ENCODE data around the gene DHRSX.
"Not testable (repeated sequence)": the region's sequence is repeated elsewhere in the genome, so short reads cannot be mapped to it uniquely, and the experiment has no call there.

The DHRSX gene

DNA sequence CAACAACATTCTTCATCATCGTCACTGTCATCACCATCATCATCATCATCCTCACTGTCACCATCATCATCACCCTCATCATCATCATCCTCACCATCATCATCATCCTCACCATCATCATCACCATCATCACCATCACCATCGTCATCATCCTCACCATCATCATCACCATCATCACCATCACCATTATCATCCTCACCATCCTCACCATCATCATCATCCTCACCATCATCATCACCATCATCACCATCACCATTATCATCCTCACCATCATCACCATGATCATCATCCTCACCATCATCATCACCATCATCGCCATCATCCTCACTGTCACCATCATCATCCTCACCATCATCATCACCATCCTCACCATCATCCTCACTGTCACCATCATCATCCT, 18.9 kb upstream of the DHRSX start:
- DNase-seq = not testable (repeated sequence)

DNA sequence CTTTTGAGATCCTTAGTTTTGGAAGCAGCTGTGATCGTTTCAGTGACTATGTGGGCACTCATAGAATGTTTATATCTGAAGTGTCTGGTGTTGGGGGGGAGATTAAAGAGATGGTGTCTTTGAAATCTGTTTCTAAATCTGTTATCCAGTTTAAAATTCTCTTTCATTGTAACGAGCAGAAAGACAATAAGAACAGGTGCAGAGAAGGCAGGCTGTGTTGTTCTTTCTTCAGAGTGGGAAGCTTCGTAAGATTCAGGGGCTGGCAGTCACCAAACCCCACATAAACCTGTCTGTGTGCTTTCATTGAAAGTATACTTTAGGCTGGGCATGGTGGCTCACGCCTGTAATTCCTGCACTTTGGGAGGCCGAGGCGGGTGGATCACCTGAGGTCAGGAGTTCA, 16.3 kb upstream of the DHRSX start:
- DNase-seq = no peak

DNA sequence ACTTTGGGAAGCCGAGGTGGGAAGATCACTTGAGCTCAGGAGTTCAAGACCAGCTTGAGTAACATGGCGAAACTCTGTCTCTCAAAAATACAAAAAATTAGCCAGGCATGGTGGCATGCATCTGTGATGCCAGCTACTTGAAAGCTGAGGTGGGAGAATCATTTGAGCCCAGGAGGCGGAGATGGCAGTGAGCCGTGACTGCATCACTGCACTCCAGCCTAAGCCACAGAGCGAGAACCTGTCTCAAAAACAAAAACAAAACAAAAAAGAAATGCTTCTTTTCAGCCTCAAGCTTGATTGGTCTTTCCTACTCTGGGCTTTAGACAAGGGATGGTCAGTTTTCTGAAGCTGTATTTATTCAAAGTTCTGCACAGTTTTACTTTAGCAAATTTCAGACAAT, 15.8 kb upstream of the DHRSX start:
- no peak for DNase-seq

DNA sequence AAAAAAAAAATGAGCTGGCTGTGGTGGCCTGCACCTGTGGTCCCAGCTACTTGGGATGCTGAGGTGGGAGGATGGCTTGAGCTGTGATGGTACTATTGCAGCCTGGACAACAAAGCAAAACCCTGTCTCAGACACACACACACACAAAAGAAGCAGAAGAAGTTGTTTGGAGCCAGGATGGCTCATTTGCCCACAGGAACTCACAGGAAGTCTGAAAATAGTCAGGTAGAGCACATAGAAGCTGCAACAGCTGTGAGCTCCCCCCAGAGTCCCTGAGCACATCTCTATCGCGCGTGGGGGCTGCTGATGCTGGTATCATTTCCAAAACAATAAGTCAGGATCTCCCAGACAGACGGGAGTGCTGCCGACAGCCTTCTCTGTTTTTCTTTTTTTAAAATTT, 13.4 kb upstream of the DHRSX start:
- DNase-seq = no peak

DNA sequence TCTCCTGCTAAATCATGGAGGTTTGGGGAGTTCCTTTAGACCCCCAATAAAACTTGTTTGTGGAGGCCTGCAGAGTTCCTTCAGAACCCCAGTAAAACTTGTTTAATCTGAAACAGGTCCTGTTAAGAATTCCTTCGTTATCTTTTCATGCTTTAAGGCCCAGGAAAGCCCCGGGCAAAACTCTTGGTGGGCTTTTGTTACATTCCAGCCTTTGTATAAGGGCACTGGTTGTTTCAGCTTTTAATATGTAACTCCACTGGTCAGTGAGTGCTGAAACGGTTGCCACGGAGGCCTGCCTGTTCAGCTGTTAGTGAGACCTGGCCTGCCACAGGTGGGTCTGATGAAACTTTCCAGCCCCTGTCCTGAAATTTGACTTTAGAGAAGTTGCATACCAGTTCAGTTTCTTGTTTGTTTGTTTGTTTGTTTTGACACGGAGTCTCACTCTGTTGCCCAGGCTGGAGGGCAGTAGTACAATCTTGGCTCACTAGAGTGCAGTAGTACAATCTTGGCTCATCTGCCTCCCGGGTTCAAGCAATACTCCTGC, 12.4 kb upstream of the DHRSX start:
- no peak for DNase-seq

DNA sequence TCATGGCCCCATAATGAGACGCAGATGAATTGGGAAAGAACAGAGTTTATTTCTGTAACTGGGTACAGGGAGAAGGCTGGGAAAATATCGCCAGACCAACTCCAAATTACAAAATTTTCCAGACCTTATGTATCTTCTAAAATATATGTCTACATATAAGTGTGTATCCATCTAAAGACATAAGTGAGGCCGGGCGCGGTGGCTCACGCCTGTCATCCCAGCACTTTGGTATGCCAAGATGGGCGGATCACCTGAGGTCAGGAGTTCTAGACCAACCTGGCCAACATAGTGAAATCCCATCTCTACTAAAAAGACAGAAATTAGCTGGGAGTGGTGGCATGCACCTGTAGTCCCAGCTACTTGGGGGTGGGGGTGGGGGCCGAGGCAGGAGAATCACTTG, 11.7 kb upstream of the DHRSX start:
- no peak for DNase-seq

DNA sequence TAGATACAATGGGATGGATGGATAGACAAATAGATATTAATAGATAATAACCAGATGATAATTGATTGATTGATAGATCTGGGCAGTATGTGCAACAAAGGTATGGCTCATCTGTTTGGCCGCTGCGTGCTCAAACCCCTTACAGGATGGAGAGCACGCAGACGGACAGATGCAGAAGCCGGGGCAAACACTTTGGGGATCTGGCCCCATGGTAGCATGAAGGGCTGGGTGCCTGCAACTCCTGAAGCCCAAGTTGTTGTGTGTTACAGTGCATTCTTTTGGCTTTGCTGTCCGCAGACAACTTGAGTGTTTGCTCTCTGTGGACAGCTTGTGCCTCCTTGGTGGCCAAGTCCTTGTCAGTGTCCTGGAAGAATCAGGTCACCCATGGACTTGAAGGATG, 10.6 kb upstream of the DHRSX start:
- no peak for DNase-seq

DNA sequence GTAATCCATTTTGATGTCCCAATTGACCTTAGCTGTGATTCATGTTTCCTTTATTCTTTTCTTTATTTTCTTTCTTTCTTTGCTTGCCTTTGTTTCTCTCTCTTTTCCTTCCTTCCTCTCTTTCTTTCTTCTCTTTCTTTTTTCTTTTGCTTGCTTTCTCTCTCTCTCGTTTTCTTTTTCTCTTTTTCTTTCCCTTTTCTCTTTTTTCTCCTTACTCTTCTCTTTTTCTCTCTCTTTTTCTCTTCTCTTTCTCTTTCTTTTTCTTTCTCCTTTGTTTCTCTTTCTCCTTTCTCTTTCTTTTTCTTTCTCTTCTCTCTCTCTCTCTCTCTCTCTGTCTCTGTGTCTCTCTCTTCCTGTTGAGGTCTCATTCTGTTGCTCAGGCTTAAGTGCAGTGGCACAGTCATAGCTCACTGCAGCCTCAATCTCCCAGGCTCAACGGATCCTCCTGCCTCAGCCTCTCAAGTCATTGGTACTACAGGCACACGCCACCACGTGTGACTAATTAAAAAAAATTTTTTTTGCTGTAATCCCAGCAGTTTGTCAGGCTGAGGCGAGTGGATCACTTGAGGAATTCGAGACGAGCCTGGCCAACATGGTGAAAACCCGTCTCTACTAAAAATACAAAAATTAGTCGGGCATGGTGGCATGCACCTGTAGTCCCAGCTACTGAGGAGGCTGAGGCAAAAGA, 8.0 kb upstream of the DHRSX start:
- no peak for DNase-seq

DNA sequence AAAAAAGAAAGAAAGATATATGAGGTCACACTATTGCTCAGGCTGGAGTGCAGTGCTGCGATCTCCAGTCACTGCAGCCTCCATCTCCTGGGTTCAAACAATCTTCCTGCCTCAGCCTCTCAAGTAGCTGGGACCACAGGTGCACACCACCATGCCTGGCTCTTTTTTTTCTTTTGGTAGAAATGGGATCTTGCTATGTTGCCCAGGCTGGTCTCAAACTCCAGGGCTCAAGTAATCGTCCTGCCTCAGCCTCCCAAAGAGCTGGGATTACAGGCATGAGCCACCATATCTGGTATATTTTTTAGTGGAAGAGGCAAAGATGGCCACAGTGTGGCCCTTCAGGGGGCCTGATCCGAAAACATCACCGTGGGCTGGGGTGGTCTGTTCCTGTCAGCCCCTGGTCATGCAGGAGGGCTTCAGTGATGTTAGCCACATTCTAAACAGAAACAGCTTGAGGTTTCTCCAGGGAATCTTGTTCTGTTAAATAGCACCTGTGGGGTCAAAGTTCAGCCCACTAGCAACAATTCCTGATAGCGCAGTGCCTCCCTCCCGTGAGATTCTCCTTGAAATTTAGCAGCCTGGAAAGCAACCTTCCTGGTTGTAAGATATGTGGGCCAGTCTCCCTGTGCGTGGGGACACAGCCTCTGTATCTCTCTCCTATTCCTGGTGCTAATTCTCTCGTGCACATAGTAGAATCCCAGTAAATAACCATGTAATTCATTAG, 7.3 kb upstream of the DHRSX start:
- DNase-seq = no peak

DNA sequence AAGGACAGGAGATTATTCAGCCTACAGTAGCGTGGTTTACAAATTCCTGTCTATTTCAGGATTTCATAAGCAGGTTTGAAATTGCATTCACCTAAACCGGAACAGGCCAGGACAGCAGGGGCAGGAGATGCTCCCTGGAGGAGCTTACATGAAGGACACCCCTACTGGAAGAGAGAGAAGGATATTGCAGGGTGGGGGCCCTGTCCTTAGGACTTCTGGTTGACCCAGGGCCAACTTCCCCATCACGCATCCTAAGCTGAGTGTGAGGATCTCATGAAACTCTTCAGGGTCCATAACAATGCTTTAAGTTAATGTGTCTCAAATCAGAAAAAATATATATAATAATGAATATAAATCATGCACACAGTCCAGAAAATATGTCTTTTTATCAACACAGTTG, 6.4 kb upstream of the DHRSX start:
- DNase-seq = no peak

DNA sequence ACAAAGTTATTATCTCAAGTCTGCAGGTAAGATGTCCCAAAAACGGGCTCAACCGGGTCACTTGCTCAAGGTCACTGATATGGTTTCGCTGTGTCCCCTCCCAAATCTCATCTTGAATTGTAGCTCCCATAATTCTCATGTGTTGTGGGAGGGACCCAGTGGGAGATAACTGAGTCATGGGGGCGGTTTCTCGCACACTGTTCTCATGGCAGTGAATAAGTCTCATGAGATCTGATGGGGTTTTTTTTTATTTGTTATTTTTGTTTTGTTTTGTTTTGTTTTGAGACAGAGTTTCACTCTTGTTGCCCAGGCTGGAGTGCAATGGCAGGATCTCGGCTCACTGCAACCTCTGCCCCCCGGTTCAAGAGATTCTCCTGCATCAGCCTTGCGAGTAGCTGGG, 4.6 kb upstream of the DHRSX start:
- not testable (repeated sequence) for DNase-seq

DNA sequence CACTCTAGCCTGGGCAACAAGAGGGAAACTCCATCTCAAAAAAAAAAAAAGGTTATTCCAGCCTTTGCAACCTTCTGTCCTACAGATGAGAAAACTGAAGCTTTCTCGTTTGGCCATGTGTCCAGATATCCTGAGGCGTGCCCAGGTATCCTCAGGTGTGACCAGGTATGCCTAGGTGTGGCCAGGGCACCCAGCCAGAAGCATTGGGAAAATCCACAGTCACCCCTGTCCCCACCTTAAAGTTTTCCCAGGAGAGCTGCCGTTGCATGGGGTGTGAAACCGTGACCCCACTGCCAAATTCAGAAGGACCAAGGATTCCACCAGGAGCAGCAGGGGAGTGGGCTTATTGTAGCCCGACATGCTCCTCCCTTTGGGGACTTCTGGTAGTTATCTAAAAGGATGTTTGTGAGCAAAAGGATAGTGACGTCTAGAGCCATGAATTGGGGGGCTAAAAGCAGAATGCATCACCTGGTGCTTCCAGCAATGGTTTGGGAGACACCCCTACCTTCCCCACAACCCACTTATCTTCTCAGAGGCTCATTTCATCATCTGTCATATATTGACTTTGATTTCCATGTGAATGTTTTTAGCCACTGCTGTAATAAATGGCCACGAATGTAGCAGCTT, 4.0 kb upstream of the DHRSX start:
- DNase-seq = no peak

DNA sequence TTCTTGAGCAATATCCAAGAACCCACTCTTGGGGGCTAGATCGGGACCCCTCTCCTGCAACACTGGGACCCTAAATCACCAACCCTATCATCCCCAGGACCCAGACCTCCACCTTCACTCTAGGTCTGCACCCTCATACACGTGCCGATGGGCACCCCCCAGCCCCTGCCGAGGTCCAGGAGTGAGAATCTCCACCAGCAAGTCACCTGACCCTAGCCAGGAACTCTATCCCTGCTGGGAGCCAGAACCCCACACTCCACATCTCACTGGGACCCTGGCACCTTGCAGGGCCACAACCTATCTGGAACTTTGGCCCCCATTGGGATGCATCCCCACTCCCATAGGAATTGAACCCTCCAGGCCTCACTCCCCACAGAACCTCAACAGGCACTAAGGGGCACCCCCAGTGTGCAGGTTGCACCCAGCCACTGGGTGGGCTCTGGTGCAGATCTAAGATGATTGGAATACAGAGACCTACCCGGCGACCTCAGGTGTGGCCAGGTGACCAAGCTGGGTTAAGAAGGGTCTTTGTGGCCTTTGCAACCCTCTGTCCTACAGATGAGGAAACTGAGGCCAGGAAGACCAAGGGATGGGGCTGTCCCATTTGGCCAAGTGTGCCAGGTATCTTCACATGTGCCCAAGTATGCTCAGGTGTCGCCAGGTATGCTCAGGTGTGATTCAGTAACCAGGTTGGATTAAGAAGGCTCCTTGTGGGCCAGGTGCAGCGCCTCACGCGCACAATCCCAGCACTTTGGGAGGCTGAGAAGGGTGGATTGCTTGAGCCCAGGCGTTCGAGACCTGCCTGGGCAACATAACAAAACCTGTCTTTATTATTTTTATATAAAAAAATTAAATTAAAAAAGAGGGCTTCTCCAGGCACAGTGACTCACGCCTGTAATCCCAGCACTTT, 3.1 kb upstream of the DHRSX start:
- DNase-seq = no peak

DNA sequence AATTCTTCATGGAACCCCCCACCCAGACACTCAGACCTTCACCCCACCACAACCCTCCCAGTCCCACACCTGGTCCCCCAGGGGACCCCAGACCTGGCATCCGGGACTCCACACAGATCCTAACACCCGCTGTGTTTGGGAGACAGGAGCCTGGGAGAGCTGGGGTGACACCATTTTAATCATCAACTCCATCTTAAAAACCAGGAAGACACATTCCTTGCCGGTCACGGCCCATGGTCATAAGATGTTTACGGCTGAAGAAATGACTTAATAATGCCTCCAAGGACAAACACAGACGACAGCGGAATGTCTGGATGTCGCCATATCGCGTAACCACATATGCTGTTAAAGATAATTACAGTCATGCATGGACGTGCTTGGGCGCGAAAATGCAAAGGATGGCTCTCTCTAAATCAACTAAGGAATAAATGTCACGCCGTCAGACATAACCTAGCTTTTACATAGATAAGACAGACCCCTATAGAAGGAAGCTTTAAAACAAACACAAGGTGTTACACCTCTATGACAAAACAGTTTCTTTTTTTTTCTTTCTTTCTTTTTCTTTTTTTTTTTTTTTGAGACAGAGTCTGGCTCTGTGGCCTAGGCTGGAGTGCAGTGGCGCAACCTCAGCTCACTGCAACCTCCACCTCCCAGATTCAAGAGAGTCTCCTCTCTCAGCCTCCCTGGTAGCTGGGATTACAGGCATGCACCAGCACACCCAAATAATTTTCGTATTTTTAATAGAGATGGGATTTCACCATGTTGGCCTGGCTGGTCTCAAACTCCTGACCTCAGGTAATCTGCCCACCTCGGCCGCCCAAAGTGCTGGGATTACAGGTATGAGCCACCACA, 2.1 kb upstream of the DHRSX start:
- DNase-seq = no peak

DNA sequence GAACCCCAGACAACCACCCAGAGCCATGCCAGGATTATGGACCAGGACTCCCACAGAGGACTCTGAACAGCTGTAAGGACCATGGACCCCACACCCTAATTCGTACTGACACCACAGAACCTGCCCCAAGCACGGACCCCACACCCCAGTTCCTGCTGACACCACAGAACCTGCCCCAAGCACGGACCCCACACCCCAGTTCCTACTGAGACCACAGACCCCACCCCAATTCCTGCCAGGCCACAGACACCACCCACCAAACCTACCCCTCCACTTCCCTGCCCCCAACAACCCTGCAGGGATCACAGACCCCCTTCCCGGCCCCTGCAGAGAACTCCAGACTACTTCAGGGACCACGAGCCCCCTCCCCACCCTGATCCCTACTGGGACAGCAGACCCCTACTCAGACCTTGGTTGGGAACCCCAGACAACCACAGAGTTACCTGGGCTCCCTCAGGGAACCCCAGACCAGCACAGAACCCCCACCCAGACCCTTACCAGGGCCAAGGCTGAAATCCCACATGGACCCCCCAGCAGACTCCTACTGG, 1.4 kb upstream of the DHRSX start:
- DNase-seq = no peak

DNA sequence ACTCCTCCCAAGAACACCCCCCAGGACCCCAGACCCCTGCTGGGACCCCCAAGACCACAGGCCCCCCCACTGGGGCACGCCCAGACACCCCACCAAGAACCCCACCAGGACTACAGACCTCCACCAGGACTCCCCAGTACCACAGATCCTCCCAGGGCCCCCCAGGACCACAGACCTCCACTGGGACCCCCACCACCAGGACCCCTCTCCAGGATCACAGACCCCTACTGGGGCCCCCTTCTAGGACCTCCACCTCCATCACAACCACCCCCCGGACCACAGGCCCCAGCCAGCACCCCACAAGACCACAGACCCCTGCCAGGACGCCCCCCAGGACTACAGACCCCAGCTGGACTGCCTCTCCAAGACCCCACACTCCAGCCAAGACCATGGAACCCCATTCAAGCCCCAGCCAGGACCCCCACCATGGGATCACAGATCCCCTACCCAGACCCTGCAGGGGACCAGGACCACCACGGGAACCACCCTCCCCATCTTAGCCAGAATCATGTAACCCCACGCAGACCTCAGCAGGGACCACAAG, 855 bp upstream of the DHRSX start:
- no peak for DNase-seq

DNA sequence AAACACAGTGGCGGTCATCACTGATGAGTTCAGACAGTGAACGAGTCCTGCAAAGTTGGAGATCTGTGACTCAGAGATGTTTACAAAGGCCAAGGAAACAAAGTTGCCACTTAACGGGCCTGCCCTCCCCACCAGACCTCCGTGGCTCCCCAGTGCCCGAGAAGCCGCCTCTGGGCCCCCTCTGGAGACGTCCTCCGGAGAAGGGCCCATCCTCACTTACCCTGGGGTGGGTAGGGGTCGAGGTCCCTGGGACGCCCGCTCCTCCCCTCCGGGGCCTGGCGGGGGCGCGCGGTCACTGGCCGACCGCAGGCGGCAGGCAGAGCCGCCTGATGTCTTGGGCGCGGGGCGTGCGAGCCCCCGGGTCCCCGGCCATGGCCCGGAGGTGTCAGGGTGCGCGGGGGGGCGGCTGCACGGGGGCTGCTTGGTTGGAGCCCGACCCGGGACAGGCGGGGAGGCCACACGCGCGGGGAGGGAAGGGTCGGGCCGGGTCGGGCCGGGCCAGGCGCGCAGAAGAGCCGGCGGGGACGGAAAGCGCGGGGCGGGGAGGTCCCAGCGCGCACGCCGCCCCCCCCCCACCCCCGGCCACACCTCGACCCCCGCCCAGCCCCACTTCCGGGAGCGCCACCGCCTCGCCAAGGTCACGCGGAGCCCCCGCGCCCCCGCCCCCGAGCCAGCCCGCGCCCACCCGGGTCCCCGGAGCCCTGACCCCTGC, 529 bp downstream of the DHRSX start:
- DNase-seq = no peak

DNA sequence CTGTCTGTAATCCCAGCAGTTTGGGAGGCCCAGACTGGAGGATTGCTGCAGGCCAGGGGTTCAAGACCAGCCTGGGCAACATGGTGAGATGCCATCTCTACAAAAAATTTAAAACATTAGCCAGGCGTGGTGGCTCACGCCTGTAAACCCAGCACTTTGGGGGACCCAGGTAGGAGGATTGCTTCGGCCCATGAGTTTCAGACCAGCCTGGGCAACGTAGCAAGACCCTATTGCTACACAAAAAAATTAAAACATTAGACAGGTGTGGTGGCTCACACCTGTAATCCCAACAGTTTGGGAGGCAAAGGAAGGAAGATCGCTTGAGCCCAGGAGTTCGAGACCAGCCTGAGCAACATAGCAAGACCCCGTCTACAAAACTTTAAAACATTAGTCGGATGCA, 1.3 kb downstream of the DHRSX start:
- no peak for DNase-seq

DNA sequence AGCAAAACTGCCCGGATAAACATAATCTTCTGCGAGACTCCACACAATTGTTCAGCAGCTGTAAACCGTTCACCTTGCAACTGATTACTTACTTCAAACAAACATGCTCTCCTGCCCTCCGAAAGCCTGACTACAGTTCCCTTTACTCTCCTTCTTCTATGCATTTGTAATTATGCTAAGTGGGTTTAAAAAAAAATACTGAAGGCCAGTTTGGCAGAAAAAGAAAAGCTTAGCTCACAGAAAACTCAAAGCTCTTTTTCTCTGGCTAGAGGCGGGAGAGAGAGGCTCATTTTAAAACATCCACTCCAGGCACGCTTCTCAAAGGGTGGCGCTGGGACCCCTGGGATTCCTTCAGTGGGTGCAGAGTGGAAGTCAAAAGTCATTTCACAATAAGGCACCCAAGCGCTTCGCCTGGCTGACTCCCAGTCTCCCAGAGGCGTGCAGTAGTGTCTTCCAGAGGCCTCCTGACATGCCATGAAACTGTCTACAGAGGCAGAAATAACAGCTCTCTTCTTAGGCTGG, 1.9 kb downstream of the DHRSX start:
- no peak for DNase-seq

DNA sequence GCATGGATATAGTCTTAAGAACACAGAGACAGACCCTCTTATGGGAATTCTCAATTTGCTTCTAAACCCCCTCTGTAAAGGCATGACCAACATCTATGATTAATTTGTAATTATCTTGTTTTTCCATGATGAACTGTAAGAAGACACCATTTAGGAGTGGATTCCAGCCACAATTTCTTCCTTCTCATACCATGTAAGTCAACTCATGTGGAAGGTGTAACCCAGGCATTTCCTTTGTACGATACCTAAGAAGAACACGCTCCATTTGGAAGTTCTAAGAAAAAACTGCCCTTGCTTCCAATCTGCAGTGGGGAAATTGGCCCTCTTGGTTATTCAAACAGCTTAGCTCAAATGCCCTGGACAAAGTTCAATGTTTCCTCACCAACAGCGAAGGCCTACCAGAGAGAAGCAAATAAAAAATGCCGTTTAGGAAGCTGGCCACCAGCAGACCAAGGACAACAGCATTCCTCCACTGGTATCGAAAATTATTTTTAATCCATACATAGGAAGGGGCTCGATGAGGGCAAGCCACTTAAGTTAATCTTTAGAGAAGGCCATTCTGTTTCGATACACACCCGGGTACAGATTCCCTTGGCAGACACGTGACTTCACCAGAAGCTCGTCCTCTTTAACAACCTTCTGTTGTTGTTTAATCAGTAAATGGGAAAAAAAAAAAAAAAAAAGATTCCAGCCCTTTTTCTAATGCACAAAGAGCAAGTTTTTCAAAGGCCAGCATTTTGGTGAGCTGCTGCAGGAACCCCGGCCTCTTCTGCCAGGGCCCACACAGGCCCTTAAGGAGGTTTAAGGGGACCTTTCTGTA, 2.6 kb downstream of the DHRSX start:
- DNase-seq = no peak
